Measurements from ENCODE around the gene TEX53.

- TF ChIP-seq CTCF (IDR thresholded peaks at IDR 0.05) = no peak
- no peak for TF ChIP-seq POLR2A (IDR thresholded peaks at IDR 0.05)
Observed at GRCh38 chr9:114633438-114634089, 24.0 kb downstream of the TEX53 start.
